T1000 (cell line): ENCODE data around the gene AFF1.

Experiments
- DNase-seq: peaks from one replicate; lab custom pipeline; 2025; ENCODE audit warnings: mixed read lengths; lab: John Stamatoyannopoulos, UW

AFF1 gene

DNA sequence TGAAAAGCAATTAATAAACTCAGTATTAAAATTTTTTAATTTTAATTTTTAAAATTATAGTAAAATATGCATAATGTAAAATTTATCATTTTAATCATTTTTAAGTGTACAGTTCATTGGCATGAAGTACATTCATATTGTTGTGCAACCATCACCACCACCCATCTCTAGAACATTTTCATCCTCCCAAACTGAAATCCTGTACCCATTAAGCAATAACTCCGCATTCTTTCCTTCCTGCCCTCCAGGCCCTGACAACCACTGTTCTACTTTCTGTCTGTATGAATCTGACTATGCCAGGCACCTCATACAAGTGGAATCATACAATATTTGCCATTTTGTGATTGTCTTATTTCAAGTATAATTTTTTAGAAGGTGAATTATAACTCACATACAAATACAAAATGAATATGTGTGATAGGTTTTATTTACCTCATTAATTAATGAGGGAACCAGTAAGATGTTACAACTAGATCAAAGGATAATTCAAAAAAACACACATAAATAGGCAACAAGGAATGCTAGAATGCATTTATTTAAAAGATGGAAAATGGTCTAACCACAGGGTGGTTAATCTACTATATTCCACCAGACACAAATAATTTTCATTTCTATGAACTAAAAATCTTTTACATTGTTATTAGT is 13.1 kb upstream of the AFF1 start:
- no peak for DNase-seq

DNA sequence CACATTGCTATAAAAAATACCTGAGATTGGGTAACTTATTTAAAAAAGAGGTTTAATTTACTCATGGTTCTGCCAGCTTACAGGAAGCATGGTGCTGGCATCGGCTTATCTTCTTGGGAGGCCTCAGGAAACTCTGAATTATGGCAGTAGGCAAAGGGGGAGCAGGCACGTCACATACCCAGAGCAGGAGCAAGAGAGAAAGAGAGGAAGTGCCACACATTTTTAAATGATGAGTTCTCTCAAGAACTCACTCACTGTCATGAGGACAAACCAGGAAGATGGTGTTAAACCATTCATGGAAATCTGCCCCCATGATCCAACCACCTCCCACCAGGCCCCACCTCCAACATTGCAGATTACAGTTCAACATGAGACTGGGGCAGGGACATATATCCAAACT is 10.0 kb upstream of the AFF1 start:
- DNase-seq: peak; percentile 26

DNA sequence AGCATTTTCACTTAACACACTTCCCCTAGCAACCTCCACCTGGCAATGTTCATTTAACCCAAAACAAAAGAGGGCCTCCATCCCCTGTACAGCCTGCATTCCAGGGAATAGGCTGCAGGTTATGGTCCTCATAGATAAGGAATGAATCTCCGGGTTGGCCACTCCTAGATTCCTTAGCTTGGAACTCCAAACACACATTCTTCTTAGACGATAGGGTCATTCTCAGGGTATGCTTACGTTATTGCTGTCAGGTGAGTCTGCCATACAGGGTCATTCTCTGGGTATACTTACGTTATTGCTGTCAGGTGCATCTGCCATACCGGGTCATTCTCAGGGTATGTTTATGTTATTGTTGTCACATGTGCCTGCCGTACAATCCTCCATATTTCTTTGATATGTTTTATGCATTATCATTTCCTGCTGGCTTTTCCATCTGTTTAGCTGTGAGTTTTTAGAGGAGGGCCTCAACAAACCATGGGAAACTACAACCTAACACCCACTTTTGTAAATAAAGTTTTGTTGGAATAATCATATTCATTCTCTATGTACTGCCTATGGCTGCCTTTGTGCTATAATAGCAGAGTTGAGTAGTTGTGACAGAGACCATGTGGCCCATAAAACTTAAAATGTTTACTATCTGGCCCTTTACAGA is 8.2 kb upstream of the AFF1 start:
- DNase-seq: no peak

DNA sequence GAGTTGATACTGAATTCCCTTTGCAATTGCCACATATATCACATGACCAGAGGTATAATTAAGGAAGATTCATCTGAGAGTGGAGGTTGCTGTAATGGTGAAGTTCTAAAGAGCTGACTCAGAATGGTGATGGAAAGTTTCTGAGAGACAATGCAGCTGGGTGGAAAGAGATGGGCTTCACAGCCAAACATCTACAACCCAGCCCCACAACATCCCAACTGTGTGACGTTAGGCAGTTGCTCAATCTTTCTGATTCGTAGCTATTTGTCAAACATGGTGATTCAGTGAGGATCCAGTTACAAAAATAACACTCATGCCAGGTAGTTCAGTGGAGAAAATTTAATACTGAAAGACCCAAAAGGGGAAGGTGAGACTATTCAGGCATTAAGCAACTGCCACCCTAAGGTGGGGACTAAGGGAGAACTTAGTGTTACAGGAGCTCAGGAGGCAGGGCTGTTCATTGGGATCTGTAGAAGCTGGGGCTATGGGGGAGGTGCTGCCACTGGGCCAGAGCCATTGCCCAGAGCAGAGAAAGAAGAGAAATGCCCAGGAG is 6.9 kb upstream of the AFF1 start:
- DNase-seq: peak; percentile 52

DNA sequence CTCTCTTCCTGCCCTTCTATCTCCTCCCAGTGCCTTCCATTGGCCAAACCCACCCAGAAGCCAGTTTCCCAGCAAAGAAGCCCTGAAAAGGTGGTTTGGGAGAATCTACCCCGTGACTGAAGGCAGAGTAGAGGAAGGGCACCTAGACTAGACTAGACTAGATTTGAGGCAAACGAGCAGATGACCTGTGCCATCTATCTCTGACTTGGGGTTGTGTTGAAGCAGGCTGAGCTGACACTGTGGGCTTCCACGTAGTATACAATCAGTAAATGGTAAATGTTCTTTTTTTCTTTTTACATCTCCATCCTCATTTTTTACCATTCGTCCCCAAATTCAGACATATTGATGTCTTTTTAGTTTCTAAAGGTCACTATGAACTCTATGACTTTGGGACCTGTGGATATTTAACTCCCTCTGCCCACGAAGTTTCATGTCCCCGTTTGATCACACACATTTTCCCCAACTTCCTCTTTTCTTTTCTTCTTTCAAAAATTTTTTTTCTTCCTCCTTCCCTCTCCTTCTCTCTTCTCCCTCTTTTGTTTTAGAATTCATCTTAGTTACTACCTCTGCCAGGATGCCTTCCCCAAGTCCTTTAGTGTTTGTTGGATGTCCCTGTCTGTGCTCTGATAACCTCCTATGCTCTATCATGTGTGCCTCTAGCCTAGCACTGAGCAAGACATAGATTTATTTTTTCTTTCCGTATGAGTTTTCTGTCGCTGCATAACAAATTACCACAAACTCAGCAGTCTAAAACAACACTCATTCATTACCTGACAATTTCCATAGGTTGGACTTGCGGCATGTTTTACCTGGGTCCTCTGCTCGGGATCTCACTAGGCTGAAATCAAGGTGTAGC is 6.2 kb upstream of the AFF1 start:
- DNase-seq: no peak

- DNase-seq: no peak
Observed at GRCh38 chr4:86934147-86934770, 552 bp upstream of the AFF1 start.

- no peak for DNase-seq
Observed at GRCh38 chr4:86935566-86935852, 698 bp downstream of the AFF1 start.

DNA sequence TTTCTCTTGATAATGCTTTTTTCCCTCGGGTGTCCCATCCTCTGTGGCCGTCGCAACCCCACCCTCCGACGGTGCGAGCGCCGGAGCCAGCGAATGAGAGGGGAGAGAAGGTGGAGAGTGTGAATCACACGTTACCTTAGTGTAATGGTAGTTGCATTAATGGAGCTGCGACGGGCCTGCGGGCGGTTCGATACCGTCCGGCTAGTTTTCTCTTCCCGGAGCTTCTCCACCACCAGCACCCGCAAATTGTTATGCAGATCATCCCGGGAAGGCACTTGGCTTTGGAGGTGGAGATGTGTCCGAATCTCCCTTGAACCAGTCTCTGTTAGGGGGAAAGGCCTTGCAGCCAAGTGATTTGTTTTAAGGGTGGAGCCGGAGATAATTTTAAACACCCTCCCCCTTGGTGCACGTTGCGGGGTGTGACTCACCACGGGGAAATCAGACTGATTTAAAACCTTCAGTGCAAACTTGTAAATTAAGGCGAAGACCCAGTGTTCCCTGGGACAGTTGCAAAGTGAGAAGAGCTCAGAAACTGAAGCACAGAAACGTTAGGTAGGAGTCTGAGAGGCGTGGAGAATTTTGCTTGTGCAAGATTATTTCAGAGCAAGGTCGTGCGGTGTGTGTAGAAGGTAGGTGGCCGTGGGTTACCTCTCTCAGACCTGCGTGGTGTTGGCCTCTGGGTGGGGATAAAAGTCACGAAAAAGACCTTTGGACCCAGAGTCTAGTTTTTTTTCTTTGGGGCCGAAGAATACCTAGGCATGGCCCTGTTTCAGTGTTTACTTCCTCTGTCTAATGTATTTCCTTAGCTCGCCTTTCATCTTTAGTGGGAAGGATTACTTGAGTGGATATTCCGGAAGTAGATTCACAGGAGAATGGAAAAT is 1.3 kb downstream of the AFF1 start:
- no peak for DNase-seq

DNA sequence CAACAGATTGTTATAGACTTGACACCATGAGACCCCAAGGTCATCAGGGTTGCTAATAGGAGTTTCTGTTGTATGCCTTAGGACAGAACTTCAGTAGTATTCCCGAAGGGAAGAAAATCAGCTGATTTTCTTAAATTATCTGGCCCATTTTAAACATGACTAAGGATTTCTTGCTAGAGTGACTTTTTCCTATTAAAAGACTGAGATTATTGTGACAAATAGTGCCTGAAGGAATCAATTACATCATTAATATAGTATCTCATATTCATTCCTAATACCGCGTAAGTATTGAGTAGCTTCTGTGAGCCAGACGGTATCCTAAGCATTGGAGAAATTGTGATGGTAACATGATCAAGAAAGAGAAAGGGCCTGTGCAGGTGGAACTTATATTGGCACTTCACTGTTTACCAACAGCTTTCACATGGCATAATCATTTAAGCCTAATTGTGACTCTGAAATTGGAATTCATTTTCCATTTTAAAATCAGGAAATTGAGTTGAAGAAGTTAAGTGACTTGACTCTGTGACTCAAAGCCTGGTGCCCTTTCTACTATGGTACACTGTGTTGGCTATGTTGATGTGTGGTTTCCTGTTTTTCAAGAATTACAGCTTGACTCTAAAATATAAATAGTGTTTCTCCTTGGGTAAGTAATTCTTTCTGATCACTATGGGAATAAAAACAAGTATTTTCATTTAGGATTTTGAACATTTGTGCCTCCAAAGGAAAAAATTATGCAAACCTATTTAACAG is 4.1 kb downstream of the AFF1 start:
- DNase-seq: no peak

- DNase-seq: no peak
Observed at GRCh38 chr4:86939729-86940575, 5.1 kb downstream of the AFF1 start.

DNA sequence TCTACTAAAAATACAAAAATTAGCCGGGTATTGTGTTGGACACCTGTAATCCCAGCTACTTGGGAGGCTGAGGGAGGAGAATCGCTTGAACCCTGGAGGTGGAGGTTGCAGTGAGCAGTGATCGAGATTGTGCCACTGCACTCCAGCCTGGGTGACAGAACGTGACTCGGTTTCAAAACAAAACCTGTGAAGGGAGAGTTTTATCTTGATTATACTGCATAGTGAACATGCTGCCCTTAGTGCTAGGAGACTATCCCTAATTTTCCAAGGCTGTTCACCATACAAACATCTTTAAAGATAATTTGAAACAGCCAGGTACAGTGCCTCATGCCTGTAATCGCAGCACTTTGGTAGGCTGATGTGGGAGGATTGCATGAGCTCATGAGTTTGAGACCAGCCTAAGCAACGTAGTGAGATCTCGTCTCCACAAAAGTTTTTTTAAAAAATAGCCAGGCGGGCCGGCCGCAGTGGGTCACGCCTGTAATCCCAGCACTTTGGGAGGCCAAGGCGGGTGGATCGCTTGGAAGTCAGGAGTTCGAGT is 6.2 kb downstream of the AFF1 start:
- DNase-seq: no peak

DNA sequence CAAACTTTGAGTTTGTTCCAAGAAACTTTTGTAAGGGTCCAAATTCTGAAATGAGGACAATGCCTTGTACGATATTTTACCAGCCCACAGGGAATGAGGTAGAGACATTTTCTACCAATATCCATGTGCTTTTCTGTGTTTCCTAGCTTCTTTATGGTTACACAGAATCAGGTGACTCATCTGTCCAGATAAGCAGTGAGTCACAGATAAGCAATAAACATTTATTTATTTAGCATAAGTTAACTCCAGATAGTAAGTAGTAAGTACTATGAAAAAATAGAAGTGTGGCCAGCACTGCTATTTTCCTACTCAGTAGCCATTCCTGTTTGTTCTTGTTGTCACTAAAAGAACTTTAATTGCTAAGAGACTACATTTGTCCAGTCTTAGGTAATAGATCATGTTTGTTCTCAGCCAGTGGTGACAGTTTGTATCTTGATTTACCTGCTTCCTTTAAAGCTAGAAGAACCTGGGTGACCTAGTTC is 7.4 kb downstream of the AFF1 start:
- peak; percentile 12 for DNase-seq

GRCh38 chr4:86944964-86945781 is 10.4 kb downstream of the AFF1 start:
- no peak for DNase-seq

DNA sequence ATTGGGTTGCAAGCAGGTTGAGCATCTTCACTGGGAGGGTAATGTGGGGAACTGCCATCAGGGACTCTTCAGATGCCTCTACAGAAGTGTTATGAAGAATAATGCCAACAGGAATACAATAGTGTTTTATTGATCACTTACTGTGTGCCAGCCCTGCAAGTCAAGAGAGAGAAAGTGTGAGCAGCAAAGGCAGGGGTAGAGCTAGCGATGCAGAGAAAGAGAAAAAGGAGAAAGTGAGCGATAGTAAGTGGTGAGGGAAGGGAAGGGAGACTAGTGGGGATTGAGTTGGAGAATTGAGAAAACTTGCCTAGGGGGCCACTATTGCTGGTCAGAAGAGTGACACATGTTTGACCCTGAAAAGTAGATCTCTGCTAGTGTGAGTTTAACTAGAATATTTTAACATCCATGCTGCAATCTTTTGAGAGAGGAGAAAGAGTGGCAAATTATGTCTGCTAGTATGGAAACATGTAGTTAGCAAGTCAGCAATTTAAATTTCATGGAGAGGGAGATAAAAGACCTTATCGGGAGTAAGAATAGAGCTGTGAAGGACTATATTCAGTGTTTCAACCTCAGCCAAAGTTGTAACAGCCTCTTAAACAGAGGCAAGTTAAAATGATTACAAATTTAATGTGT is 12.2 kb downstream of the AFF1 start:
- no peak for DNase-seq

DNA sequence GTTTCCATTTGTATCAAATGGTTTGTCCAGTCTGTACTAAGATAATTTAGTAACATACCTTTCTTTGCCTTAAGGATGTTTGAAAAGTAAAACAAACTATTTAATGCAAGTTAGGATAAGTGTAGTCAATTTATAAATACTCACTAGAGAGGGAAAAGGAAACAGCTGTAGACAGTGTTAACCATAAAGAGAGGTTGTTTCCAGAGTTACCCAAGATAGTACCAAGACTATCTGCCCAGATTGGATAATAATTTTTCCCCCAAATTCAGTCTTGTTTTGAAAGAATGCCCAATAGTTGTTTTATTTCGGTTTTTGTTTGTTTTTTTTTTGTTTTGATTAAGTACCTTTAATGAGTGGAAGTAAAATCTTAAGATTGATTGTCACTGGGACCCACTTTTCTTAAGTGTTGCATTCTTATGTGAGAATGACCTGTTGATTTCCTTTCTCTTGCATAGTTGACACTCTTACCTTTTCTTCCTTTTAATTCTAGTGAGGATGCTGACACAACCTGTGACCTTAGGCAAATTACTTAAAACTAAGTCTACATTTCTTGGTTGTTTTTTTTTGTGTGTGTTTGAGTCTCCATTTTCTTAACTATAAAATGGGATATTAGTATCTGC is 12.8 kb downstream of the AFF1 start:
- no peak for DNase-seq

- DNase-seq: no peak
Observed at GRCh38 chr4:86948276-86948675, 13.5 kb downstream of the AFF1 start.

- DNase-seq: no peak
Observed at GRCh38 chr4:86950831-86951525, 16.2 kb downstream of the AFF1 start.
